ENCODE results near the gene CHMP4B.

CHMP4B gene

DNA sequence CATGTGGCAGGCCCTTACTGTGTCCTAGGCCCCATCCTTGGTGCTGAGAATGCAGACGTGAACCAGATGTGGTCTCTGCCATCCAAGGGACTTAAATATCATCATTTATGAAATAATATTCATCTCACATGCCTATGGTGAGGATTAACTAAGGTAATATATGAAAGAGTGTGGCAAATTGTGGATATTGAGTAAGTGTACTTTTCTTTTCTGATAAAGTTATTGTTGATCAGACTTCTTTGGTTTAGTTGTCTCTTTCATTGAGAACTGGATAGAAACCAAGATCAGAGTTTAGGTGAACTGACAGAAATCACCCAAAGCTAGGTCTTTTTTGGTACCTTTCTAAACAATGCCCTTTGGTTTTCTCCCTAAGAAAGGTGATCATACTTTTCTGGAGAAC, 5.0 kb downstream of the CHMP4B start:
- in situ Hi-C loops (cut with HindIII; ENCODE audit: low sequenced_read_pairs) = no loop called here

DNA sequence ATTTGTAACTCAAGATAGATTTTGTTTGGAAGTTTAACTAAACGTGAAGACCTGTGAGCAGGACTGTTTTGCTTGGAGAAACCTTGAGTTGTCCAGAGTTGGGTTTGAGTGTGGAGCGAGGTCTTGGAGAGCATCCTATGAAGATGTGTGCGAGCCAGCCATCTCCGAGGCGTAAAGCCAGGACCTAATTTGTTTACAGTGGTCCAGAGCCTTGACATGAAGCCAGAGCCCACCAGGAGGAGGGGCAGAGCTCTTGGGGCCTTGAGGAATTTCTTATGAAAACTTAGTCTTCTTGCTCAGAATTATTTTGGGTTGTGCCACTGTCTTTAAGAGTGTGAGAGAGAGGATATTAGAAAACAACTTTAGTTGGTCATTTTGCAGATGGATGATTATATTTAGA, 6.3 kb downstream of the CHMP4B start:
- in situ Hi-C loops (cut with HindIII; ENCODE audit: low sequenced_read_pairs) = no loop called here

DNA sequence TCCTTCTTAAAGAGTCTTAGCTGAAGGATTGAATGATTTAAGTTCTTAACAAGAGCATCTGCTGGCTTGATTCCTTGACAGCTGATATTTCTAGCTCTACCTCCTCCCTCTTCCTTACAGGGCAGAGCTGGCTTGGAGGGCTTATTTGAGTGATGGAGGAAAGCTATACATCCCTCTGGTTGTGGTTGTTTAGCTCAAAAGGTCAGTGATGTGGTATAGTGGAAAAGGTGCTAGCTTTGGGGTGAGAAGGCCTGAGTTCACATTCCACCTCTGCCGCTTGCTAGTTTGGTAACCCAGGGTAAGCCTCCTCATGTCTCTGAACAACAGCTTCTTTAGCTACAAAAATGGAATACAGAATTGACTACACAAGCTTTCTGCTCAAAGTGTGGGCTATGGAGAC, 8.3 kb downstream of the CHMP4B start:
- in situ Hi-C loops (cut with HindIII; ENCODE audit: low sequenced_read_pairs) = no loop called here

DNA sequence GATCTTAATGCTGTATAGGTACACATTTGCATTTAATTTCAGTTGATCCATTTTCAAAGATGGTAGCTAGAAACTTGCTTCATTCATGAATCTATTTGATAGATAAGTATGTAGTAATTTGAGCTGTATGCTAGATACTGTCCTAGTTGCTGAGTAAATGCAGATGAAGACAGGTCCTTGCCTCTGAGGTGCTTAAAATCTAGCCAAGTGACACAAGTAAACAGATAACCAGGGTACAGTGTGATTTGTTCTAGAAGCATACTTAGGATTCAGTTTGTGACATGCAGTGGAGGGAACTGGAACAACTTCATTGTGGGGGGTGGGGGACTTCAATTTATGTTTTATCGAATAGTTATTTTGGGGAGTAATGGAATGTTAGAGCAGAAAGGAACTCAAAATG, 9.2 kb downstream of the CHMP4B start:
- in situ Hi-C loops (cut with HindIII; ENCODE audit: low sequenced_read_pairs) = no loop called here

DNA sequence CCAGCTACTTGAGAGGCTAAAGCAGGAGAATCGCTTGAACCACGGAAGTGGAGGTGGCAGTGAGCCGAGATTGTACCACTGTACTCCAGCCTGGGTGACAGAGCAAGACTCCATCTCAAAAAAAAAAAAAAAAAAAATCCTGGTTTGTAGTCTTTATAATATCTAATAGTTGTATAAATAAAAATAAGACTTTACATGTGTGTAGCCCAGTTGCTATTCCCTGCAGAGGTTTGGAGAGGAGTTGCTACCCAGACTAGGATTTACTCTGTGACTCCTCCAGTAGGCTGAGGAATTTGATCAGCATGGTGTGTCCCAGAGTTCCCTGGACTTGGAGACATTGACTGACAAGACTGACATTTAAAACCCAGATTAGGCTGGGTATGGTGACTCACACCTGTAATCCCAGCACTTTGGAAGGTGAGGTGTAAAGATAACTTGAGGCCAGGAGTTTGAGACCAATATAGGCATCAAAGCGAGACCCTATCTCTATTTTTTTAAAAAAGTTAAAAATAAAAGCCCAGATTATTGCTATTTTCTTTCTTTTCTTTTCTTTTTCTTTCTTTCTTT, 10.2 kb downstream of the CHMP4B start:
- in situ Hi-C loops (cut with HindIII; ENCODE audit: low sequenced_read_pairs) = no loop called here

DNA sequence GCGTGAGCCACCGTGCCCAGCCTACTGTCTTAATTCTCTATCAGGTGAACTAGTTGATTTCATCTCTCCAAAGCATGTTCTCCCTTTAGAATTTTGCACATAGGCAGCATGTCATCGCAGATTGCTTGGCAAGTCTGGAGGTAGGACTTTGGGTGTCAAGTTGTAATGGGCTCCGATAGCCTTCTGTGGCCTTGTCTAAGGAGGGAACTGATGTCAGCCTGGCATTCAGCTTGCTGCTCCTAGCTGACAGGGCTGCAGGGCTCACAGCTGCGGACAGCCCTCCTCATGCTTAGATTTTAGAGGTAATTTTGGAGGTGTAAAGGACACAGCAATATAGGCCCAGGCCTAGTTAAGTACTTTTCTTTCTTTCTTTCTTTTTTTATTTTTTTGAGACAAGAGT, 11.3 kb downstream of the CHMP4B start:
- in situ Hi-C loops (cut with HindIII; ENCODE audit: low sequenced_read_pairs) = no loop called here

DNA sequence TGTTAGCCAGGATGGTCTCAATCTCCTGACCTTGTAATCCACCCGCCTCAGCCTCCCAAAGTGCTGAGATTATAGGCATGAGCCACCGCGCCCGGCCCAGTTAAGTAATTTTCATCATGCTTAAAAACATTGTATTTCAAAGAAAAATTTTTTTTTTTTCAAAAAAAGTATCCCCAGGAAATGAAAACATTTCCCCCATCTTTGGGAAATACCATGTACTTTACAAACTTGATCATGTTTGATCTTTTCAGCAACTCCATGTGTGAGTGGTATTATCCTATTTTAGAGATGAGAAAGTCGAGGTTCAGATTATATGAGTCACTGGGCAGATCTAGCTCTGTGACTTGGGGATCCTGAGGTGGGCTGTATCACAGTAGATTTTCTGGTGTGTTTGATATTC, 11.8 kb downstream of the CHMP4B start:
- in situ Hi-C loops (cut with HindIII; ENCODE audit: low sequenced_read_pairs) = no loop called here

DNA sequence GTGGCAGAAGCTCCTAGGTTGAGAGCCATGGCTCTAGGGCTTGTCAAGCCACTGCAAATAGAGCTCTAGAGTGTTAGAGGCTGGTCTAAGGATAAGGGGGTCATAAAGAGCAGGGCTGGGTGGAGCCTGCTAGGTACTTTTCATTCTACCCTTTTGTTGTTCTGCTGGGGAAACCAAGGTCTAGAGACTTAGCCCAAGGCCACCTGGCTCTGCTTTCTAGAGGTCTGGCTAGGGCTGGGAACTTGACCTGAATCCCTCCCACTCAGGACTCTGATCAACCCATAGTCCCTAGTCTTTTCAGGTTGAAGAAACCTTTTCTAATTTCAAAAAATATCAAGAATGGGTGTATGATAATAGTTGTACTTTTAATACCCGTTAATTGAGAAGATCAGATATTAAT, 13.7 kb downstream of the CHMP4B start:
- in situ Hi-C loops (cut with HindIII; ENCODE audit: low sequenced_read_pairs) = loop anchor here (5.0 kb wide), 1 partner anchor 82 kb away; no protein-coding TSS in a partner anchor

DNA sequence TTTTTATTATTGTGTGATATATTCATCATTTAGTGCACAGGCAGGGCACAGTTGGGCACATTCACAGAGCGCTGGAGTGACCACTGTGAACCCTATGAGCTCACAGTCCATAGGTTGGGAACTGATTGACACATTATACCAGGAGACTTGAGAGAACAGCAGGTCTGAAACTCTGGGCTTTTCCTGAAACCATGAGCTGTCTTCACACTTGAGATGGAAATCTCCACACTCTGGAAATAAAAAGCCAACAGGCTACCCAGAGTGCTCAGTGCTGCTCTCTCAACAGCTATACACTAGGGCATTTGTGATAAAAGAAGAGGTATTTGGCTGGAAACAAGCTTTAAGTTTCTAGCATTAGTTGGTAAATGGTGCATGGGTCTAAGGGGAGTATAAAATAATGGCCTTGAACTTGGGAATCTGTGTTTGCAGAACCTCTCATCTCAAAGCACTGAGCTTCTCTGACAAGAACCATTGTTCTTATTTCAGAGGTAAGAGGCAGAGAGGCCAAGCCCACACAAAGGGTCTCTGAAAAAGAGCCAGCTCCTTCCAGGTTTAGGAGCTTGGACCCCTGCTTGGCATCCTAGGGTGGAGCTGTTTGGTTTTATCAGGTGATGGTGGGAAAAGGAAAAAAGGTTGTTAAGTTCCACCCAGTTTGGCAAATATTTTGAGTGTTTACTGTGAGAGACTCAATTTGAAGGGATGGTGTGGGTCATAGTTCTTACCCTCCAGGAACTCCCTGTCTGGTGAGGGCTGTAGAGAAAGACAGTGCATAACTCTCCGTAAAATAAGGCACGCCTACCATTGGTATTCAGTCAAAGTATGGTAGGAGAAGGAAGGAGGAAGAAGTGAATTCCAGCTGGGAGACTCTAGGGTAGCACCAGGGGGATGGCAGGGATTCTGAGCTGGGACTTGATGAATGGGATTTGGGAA, 14.5 kb downstream of the CHMP4B start:
- in situ Hi-C loops (cut with HindIII; ENCODE audit: low sequenced_read_pairs) = loop anchor here (5.0 kb wide), 1 partner anchor 82 kb away; no protein-coding TSS in a partner anchor

DNA sequence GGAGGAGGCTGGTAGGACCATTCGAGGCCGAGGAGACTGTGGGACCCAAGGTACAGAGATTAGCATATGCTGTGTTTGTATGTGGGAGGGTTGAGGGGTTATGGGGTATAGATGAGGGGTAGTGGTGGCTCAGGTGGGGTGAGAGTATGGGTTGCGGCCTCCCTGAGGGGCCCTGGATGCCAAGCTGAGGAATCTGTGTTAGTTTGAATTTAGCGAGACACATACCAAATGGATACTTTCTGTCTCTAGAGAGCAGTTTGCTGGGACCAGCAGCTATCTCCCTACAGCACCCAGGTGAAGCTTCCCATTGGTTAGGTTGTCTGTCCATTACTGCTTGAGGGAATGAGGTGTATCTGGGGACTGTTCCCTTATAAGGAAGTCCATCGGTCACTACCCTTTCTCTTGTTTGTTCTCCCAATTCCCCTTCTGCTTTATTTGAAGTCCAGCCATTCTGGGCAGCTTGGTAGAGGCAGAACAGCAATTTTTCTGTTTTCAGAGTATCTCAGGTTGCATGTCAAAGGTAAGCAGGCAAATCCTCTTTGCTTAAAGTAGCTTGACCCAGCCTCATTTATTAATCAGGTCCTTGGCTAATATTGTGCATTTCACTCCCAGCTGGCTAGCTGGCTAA, 15.2 kb downstream of the CHMP4B start:
- in situ Hi-C loops (cut with HindIII; ENCODE audit: low sequenced_read_pairs) = loop anchor here (5.0 kb wide), 1 partner anchor 81 kb away; no protein-coding TSS in a partner anchor

DNA sequence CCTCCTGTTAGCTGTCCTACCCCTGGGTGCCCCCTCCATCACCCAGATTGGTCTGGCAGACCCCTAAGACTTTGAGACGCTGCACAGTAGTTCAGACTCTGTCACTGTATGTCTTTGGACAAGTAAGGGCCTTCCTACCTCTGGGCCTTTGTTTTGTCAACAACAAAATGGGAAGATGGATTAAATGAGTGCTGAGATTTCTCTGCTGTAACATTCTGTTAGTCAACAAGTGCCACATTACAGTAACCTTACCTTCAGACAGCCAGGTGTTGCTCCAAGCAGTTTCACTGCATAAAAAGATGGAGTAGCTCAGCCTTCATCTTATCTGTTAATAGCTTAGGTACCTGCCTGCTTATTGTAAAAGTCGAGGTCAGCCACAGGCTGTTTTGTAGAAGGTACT, 16.0 kb downstream of the CHMP4B start:
- in situ Hi-C loops (cut with HindIII; ENCODE audit: low sequenced_read_pairs) = loop anchor here (5.0 kb wide), 1 partner anchor 80 kb away; no protein-coding TSS in a partner anchor

DNA sequence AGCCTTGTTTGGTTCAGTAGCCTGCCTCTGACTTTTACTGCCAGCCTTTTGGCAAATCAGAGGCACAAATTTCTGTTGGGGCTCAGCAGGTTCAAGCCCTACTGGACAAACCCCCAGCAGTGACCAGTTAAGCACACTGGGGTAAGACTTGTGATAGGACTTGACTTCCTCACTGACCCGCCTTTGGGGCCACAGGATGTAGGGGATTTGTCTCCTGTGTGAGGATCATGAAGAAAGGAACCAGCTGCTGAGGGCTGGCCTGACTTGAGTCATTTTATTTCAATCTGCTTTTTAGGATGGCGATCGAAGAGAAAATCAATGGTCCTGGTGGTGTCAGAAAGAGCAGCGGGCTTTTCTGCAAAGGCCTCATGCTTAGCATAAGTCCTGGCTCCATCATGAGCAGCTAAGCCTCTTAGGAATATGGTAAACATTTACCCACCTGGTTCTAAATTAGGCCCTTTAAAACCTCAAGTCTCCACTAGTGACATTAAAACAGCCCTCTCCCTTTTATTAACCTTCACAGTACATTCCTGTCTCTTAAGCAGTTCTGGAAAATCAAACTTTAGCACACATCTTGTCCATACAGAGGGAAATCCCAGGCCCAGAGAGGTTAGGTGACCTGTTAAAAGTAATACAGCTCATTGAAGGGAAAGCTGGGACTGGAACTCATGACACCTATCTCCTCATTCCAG, 16.6 kb downstream of the CHMP4B start:
- in situ Hi-C loops (cut with HindIII; ENCODE audit: low sequenced_read_pairs) = loop anchor here (5.0 kb wide), 1 partner anchor 80 kb away; no protein-coding TSS in a partner anchor

DNA sequence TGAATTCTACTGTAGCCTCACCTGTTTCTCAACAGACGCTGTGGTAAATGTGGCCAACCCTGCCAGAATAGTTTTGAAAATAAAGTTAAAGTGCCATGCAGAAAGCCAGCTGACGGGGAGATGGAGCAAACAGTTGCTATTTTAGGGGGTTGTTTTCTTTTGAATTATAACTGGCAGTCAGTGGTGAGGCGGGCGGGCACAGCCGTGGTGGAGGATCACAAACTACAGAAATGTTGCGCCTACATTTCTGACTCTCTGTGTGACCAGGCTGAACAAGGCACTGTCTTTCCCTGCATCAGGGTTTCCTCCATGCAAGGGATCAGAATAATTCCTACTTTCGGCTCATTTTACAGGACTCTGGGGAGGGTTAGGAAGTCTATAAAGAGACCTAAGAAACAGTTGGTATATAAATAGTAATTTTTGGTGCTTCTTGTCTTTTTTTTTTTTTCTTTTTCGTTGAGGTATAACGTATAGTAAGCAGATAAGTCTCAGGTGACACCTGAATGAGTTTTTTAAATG, 17.2 kb downstream of the CHMP4B start:
- in situ Hi-C loops (cut with HindIII; ENCODE audit: low sequenced_read_pairs) = loop anchor here (5.0 kb wide), 1 partner anchor 79 kb away; no protein-coding TSS in a partner anchor

DNA sequence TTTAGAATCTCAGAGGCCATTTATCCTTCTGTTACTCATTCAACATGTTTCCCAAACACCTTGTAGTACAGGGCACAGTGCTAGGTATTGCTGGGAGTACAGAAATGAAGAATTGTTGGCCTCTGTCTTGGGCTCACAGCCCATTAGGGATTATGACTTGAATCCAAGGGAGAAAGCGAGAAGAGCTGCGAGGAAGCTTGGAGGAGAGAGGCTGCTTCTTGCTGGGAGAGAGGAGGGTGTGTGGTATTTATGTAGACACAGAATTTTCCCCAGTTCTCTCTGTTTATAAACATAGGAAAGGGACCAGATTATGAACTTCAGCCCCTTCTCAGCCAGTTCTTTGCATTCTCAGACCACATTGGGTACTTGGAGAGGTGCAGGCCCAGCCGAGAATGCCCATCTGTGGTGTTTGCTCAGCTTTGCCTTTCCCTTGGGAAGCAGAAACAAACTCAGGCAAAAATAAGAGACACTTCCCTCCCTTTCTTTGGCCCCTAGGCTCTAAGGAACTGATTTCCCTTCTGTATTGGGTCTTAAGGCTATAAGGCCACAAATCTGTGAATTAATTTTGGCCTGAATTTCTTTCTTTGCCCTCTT, 17.9 kb downstream of the CHMP4B start:
- in situ Hi-C loops (cut with HindIII; ENCODE audit: low sequenced_read_pairs) = loop anchor here (5.0 kb wide), 1 partner anchor 78 kb away; no protein-coding TSS in a partner anchor

DNA sequence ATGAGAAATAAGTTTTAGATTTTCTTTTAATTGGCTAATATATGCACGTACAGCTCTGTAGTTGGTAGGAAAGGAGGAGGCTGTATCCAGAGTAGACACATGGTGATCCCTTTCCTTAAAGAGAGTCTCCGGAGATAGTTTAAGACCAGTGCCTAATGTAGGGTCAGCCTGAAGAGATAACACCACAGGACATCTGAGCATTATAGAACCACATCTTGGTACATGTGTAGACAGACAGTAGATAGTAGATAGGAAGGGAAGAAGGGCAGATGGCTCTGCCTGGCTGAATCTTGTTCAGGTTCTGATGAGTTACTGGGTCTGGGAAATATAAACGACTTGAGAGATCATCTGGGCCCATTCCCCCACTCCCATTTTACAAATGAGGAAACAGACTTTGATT, 18.5 kb downstream of the CHMP4B start:
- in situ Hi-C loops (cut with HindIII; ENCODE audit: low sequenced_read_pairs) = loop anchor here (5.0 kb wide), 1 partner anchor 78 kb away; no protein-coding TSS in a partner anchor

DNA sequence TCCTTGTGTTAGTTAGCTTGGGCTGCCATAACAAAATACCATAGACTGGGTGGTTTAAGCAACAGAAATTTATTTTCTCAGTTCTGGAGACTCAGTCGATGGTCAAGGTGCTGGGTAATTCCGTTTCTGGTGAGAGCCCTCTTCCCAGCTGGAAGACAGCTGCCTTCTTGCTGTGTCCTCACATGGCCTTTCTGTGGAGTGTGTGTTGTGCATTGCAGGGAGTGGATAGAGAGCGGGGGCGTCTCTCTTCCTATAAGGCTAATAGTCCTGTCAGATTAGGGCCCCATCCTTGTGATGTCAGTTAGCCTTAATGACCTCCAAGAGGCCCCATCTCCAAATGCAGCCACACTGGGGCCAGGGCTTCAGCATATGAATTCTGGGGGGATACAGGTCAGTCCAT, 19.2 kb downstream of the CHMP4B start:
- in situ Hi-C loops (cut with HindIII; ENCODE audit: low sequenced_read_pairs) = no loop called here

DNA sequence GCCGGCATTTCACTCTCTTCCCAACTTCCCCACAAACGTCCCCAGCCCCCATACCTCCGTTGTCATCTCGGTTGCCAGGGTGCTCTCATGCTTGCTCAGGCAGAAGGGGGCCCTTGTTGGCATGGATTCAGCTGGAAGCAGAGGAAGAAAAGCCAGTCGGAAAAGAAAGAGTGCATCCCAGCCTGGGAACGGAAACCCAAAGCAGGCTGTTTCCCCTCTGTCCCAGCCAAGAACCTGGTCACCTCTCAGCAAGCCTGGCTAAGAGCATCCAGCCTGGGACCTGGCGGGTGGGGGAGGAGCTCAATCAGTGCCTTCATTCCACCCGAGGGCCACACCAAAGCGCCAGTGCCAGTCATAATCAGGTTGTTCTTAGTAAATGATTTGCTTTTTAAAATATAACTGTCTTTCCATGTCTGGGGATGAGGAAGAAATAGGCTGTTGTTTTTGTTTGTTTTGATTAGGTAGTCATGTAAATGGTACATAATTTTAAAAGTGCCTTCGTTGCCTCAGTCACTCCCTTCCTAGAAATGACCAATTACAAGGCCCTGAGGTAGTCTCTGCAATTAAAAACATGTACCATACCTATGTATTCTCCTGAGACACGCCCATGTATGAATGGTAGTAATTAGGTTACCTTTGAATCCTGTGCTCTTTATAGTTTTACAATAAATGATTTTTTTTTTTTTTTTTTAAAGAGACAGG, 21.1 kb downstream of the CHMP4B start:
- in situ Hi-C loops (cut with HindIII; ENCODE audit: low sequenced_read_pairs) = no loop called here

DNA sequence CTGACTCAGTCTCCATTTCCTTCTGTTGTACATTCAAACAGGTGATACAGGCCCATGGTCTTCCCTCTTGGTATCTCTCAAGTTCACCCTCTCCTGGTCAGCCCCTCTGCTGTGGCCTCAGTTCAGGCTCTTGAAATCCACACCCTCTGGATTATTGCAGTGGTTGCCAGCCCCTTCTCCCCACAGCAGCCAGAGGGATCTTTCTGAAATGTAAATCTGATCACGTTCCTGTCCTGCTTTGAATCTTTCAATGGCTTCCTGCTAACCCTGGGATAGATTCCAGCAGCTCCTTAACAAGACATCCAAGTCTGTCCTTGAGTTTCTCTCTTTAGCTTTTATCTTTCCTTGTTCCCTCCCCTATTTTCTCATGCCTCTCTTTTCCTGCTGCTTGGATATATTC, 22.2 kb downstream of the CHMP4B start:
- in situ Hi-C loops (cut with HindIII; ENCODE audit: low sequenced_read_pairs) = no loop called here

DNA sequence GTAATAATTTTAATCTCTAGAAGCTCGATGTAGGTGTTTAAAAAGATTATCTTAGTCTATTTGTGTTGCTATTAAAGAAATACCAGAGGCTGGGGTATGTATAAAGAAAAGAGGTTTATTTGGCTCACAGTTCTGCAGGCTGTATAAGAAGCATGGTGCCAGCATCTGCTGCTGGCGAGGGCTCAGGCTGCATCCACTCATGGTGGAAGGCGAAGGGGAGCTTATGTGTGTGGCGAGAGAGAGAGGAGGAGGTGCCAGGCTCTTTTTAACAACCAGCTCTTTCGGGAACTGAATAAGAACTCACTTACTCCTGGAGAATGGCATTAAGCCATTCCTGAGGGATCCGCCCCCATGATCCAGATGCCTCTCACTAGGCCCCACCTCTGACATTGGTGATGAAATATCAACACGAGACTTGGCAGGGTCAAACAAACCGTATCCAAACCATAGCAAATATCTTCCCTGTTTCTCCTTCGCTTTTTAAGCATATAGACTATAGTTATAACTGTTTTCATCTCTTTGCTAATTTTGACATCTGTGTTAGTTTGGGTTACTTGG, 24.5 kb downstream of the CHMP4B start:
- in situ Hi-C loops (cut with HindIII; ENCODE audit: low sequenced_read_pairs) = no loop called here
